ENCODE data around the gene PGLYRP2. TPM values are rescaled to one million over a fixed set of nuclear protein-coding genes. Genes with fewer than 3 reads are reported as not detected.

The PGLYRP2 gene
- total and polyA plus RNA-seq, 2 of the 13 experiments (the other 11 are each of a cell fraction or from before 2014, with no cell fraction given) = 0.04 to 1.0 TPM

- TF ChIP-seq ZBTB7A (CRISPR knock-in tag; IDR thresholded peaks at IDR 0.05) (no peak), ZNF354B (CRISPR knock-in tag; IDR thresholded peaks at IDR 0.05) (no peak)
These were observed 47.8 kb downstream of the PGLYRP2 start (continued) for GRCh38 chr19:15431396-15432017.

GRCh38 chr19:15430526-15431120, 48.7 kb downstream of the PGLYRP2 start:
- no peak for ATAC-seq
- ChIA-PET CTCF (ENCODE audit: low intra/inter-chr PET ratio, low total read pairs) (no interaction called here), POLR2A (interaction anchor here (1.0 to 2.0 kb wide), 2 partner anchors 12 to 51 kb away, joined by 3 to 10 read pairs; partner anchors contain the start of genes AKAP8 and AKAP8L)
- Histone ChIP-seq H3K4me2 (ENCODE audit: low read depth, low read length) (peak overlapping the region; percentile 77), H3K9me3 (ENCODE audit: low read length) (no peaks in the 10 kb centered on the region), H4K20me1 (ENCODE audit: insufficient read depth, low read length) (no peaks in the 10 kb centered on the region), H3K4me1 (ENCODE audit: insufficient read depth, low read length) (peaks cover 23% of the 10 kb centered on the region), H2AFZ (ENCODE audit: low read length) (no peak overlapping the region), H3K27ac (ENCODE audit: extremely low read length, insufficient read depth, low read length) (no peak overlapping the region), H3K79me2 (ENCODE audit: insufficient read depth, low read length) (peaks cover 24% of the 10 kb centered on the region), H3K4me3 (replicated peaks in 1 of 3; ENCODE audit: insufficient read depth in 1 of 3, low read depth in 2 of 3, low read length in 3 of 3) (peak overlapping the region in 2 of 3 experiments; percentile 85 to 94; a peak in 3 of 6 replicates), H3K36me3 (replicated peaks in 1 of 2; ENCODE audit: control insufficient read depth in 1 of 2, insufficient read depth in 2 of 2, low read length in 2 of 2) (peaks cover 14 to 25% of the 10 kb centered on the region in 2 experiments; a peak in 4 of 5 replicates), H3K9ac (ENCODE audit: insufficient read depth, low read depth, low read length) (peak overlapping the region; percentile 93; the same call in 1 of the 2 replicates), H3K27me3 (ENCODE audit: control insufficient read depth in 1 of 2, insufficient read depth in 2 of 2, low read length in 2 of 2) (no peaks in the 10 kb centered on the region; a peak in 2 of 5 replicates)
- in situ Hi-C loops (cut with HindIII; ENCODE audit: extremely low pct_ligation_motif_present, low pct_unique_long_range_greater_than_20kb) (no loop called here), intact Hi-C loops (cut with micrococcal nuclease; ENCODE audit: unreplicated experiment) (loop anchor here (5.0 kb wide), 1 partner anchor 127 kb away; no protein-coding TSS in a partner anchor)
- no TSS peak for BruUV-seq (replicated peaks)
- 92% methylated on average over 7 of the region's 10 CpGs for WGBS (ENCODE audit: low lambda C conversion rate)
- no peak for DNase-seq (ENCODE audit: low spot score)
- no peak for FAIRE-seq
- TF ChIP-seq FUBP1 (CRISPR knock-in tag; IDR thresholded peaks at IDR 0.05; ENCODE audit: borderline replicate concordance) (no peak), ZNF644 (CRISPR knock-in tag; IDR thresholded peaks at IDR 0.05; ENCODE audit: low read depth) (no peak), ZFP36 (IDR thresholded peaks at IDR 0.05; ENCODE audit: borderline replicate concordance, low read depth, low read length, partially characterized antibody) (no peak), ZNF776 (CRISPR knock-in tag; IDR thresholded peaks at IDR 0.05) (no peak), NFIB (CRISPR knock-in tag; IDR thresholded peaks at IDR 0.05; ENCODE audit: borderline replicate concordance) (no peak), TERF1 (CRISPR knock-in tag; IDR thresholded peaks at IDR 0.05) (no peak), SNAI1 (CRISPR knock-in tag; IDR thresholded peaks at IDR 0.05; ENCODE audit: borderline replicate concordance) (no peak), HMGXB4 (CRISPR knock-in tag; IDR thresholded peaks at IDR 0.05; ENCODE audit: borderline replicate concordance in 1 of 2, low read depth in 1 of 2) (no peak), RORA (CRISPR knock-in tag; IDR thresholded peaks at IDR 0.05) (no peak), HDAC1 (CRISPR knock-in tag; IDR thresholded peaks at IDR 0.05) (no peak), USF2 (IDR thresholded peaks at IDR 0.05; ENCODE audit: low read depth, low read length) (no peak), USF2 (CRISPR knock-in tag; IDR thresholded peaks at IDR 0.05; ENCODE audit: borderline replicate concordance) (no peak)
